Memory B cell (primary cell): ENCODE data around the gene AFG1L.
"Not testable (repeated sequence)": the region's sequence is repeated elsewhere in the genome, so short reads cannot be mapped to it uniquely, and the experiment has no call there.

Experiments
- ATAC-seq: fragments of 150-1000 bp; cut with Tn5 transposase; 2 replicates; pipeline ENCODE4 v1.10.0; 2021; ENCODE audit warnings: low read depth, mild to moderate bottlenecking, moderate library complexity
- DNase-seq, 2 donors: peaks; one replicate each; pipeline ENCODE4 v3.0.0; 2022; ENCODE audit warnings: low spot score in 2 of 2
- H3K27ac Mint-ChIP-seq: one replicate; pipeline ENCODE4 v1.8.0; 2022; ENCODE audit warnings: mild to moderate bottlenecking, moderate library complexity, mixed read lengths
- H3K27me3 Mint-ChIP-seq: one replicate; pipeline ENCODE4 v1.8.0; 2022; ENCODE audit warnings: mixed read lengths
- H3K36me3 Mint-ChIP-seq: one replicate; pipeline ENCODE4 v1.8.0; 2022; ENCODE audit warnings: mild to moderate bottlenecking, mixed read lengths
- H3K4me1 Mint-ChIP-seq: one replicate; pipeline ENCODE4 v1.8.0; 2022; ENCODE audit warnings: mixed read lengths
- H3K4me3 Mint-ChIP-seq: one replicate; pipeline ENCODE4 v1.8.0; 2022; ENCODE audit warnings: mild to moderate bottlenecking, moderate library complexity, mixed read lengths
- H3K9me3 Mint-ChIP-seq: one replicate; pipeline ENCODE4 v1.8.0; 2022; ENCODE audit warnings: mixed read lengths

The AFG1L gene

DNA sequence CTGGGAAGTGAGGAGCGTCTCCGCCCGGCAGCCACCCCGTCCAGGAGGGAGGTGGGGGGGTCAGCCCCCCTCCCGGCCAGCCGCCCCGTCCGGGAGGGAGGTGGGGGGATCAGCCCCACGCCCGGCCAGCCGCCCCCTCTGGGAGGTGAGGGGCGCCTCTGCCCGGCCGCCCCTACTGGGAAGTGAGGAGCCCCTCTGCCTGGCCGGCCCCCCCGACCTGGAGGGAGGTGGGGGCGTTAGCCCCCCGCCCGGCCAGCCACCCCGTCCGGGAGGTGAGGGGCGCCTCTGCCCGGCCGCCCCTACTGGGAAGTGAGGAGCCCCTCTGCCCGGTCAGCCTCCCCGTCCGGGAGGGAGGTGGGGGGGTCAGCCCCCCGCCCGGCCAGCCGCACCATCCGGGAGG lies 24.9 kb upstream of the AFG1L start:
- H3K4me3 Mint-ChIP-seq, H3K9me3 Mint-ChIP-seq, H3K27ac Mint-ChIP-seq, H3K4me1 Mint-ChIP-seq, H3K36me3 Mint-ChIP-seq, DNase-seq, H3K27me3 Mint-ChIP-seq, ATAC-seq: not testable (repeated sequence)

DNA sequence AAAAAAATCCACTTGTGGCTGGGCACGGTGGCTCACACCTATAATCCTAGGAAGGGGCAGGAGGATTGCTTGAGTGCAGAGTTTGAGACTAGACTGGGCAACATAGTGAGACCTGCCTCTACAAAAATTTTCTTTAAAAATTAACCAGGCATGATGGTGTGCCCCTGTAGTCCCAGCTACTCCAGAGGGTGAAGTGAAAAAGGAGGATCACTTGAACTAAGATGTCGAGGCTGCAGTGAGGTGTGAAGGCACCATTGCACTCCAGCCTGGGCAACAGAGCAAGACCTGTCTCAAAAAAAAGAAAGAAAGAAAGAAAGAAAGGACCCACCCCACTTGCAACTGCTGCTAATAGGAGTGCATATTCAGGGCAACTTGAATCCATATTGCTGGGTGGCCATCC lies 20.3 kb upstream of the AFG1L start:
- H3K27me3 Mint-ChIP-seq, result no peaks in the 10 kb centered on the region
- no peak overlapping the region for H3K4me3 Mint-ChIP-seq
- H3K4me1 Mint-ChIP-seq, result peaks cover 4% of the 10 kb centered on the region
- no peaks in the 10 kb centered on the region for H3K36me3 Mint-ChIP-seq
- ATAC-seq (no peak), DNase-seq (no peak)
- H3K9me3 Mint-ChIP-seq, result no peaks in the 10 kb centered on the region
- H3K27ac Mint-ChIP-seq, result no peak overlapping the region

DNA sequence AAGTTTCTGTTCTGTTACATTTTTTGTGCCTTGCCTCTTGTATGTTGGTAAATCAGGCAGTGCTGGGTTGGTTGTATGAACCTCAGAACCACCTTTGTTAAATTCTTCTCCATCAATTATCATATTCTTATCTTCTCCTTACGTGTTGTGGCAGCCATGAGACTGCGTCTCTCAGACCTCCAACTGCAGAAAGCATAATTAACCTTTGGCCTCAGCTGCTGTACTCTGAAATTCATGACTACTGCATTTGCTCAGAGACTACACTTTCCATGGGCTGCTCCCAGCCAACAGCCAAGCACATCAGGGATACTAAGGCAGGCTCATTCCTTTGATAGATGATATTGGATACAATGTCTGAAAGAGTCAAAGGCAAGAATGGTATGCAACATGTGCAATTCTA lies 18.9 kb upstream of the AFG1L start:
- DNase-seq (no peak), ATAC-seq (no peak)
- Mint-ChIP-seq H3K4me3 (no peak overlapping the region), H3K4me1 (peaks cover 11% of the 10 kb centered on the region), H3K27me3 (no peaks in the 10 kb centered on the region), H3K9me3 (no peaks in the 10 kb centered on the region), H3K27ac (no peak overlapping the region), H3K36me3 (no peaks in the 10 kb centered on the region)

DNA sequence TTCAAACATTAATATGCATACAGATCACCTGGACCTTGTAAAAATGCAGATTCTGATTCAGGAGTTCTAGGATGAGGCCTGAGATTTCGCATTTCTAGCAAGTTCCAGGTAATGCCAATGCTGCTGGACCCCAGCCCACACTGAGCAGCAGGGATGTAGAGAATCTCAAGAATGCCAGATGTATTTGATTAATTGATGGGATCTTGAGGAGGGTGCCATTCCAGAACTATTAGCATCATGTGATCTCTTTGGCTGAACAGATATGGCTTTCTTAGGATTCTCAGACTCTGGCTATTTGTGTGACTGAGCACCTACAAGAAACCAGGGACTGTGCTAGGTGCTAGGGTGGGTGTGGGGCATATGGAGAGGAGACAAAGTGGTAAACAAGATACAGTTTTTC lies 17.6 kb upstream of the AFG1L start:
- Mint-ChIP-seq H3K27me3 (no peaks in the 10 kb centered on the region), H3K27ac (no peak overlapping the region), H3K36me3 (no peaks in the 10 kb centered on the region), H3K9me3 (no peaks in the 10 kb centered on the region), H3K4me3 (no peak overlapping the region), H3K4me1 (peaks cover 11% of the 10 kb centered on the region)
- DNase-seq (no peak), ATAC-seq (no peak)

DNA sequence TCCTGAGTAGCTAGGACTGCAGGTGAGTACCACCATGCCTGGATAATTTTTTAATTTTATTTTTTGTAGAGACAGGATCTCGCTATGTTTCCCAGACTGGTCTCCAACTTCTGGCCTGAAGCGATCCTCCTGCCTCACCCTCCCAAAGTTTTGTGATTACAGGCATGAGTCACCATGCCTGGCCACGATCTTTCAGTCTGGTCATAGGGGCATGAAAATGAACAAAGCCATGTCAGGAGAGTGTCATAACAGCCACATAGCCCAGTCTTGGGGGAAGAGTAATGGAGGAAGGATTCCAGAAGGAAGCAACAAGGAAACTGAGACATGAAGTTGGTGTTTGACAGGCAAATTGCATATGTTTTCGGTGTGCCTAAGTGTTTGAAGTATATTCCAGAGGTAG lies 17.0 kb upstream of the AFG1L start:
- Mint-ChIP-seq H3K9me3 (no peaks in the 10 kb centered on the region), H3K4me1 (peaks cover 11% of the 10 kb centered on the region), H3K4me3 (no peak overlapping the region), H3K36me3 (no peaks in the 10 kb centered on the region), H3K27ac (no peak overlapping the region), H3K27me3 (no peaks in the 10 kb centered on the region)
- ATAC-seq (no peak), DNase-seq (no peak)

DNA sequence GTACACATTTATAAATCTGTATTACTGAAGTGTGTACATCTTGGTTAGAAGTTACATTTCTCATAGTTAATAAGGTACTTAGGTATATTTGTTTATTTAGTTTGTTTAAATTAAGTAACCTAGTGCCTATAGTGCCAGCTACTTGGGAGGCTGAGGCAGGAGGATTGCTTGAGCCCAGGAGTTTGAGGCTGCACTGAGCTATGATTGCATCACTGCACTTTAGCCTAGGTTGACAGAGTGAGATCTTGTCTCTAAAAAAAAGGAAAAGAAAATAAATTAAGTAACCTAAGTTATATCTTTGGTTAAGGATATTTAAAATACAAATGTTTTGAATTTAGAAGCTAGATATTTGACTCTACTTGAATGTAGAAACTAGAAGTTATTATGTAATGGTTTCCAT lies 9.5 kb upstream of the AFG1L start:
- H3K4me1 Mint-ChIP-seq, result peaks cover 9% of the 10 kb centered on the region
- no peak overlapping the region for H3K4me3 Mint-ChIP-seq
- no peaks in the 10 kb centered on the region for H3K9me3 Mint-ChIP-seq
- no peaks in the 10 kb centered on the region for H3K36me3 Mint-ChIP-seq
- H3K27ac Mint-ChIP-seq, result no peak overlapping the region
- ATAC-seq, result no peak
- no peak for DNase-seq
- H3K27me3 Mint-ChIP-seq, result no peaks in the 10 kb centered on the region

DNA sequence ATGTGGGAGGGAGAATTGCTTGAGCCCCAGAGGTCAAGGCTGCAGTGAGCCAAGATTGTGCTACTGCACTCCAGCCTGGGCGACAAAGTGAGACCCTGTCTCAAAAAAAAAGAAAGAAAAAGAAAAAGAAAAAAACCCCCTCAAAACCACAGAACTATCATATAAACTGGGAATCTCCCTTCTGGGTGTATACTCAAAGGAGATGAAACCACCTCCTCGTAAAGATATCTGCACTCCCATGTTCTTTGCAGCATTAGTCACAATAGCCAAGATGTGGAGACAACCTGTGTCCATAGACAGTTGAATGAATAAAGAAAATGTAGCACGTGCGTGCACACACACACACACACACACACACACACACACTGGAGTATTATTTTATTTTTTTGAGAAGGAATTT lies 8.5 kb upstream of the AFG1L start:
- no peak overlapping the region for H3K27ac Mint-ChIP-seq
- no peak overlapping the region for H3K4me3 Mint-ChIP-seq
- ATAC-seq (no peak), DNase-seq (no peak)
- H3K4me1 Mint-ChIP-seq, result peaks cover 7% of the 10 kb centered on the region
- no peaks in the 10 kb centered on the region for H3K36me3 Mint-ChIP-seq
- no peaks in the 10 kb centered on the region for H3K9me3 Mint-ChIP-seq
- no peaks in the 10 kb centered on the region for H3K27me3 Mint-ChIP-seq

DNA sequence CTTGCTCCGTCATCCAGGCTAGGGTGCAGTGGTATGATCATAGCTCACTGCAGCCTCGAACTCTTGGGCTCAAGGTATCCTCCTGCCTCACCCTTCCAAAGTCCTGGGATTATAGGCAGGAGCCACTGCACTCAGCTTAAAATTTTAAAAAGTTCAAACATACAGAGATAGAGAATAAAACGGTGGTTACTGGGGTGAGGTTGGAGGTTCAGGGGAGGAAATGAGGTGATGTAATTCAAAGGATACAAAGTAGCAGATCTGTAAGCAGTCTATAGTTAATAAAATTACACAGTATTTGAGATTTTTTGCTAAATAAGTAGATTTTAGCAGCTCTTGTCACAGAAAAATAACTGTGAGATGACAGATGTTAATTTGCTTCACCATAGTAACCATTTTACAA lies 7.5 kb upstream of the AFG1L start:
- Mint-ChIP-seq H3K27me3 (no peaks in the 10 kb centered on the region), H3K36me3 (no peaks in the 10 kb centered on the region), H3K9me3 (no peaks in the 10 kb centered on the region), H3K27ac (no peak overlapping the region), H3K4me1 (peaks cover 7% of the 10 kb centered on the region), H3K4me3 (no peak overlapping the region)
- no peak for ATAC-seq
- DNase-seq, result no peak

DNA sequence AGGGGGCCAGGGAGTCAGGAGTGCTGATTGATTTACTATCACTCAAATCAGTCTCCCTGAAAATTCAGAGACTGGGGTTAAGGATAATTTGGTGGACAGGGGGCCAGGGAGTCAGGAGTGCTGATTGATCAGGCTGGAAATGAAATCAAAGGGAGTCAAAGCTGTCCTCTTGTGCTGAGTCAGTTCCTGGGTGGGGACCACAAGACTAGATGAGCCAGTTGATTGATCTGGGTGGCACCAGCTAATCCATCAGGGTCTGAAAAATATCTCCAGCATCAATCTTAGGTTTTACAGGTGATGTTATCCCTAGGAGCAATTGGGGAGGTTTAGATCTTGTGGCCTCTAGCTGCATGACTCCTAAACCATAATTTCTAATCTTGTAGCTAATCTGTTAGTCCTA lies 6.1 kb upstream of the AFG1L start:
- Mint-ChIP-seq H3K4me3 (no peak overlapping the region), H3K27ac (peak overlapping the region; percentile 51), H3K36me3 (no peaks in the 10 kb centered on the region), H3K27me3 (no peaks in the 10 kb centered on the region), H3K9me3 (no peaks in the 10 kb centered on the region), H3K4me1 (peaks cover 7% of the 10 kb centered on the region)
- DNase-seq (no peak), ATAC-seq (no peak)

DNA sequence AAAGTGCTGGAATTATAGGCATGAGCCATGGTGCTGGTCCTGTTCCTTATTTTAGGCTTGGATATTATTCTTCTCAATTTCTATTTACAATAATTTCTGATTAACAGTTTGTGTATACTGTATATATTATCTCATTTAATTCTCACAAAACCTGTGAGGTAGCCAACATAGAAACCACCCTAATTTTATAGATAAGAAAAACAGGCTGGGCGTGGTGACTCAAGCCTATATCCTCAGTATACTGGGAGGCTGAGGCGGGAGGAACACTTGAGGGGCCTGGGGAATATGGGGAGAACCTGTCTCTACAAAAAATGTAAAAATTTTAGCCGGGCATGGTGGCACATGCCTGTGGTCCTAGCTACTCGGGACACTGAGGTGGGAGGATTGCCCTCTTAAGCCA lies 3.8 kb upstream of the AFG1L start:
- no peak overlapping the region for H3K27ac Mint-ChIP-seq
- H3K27me3 Mint-ChIP-seq, result no peaks in the 10 kb centered on the region
- peaks cover 1% of the 10 kb centered on the region for H3K36me3 Mint-ChIP-seq
- no peaks in the 10 kb centered on the region for H3K9me3 Mint-ChIP-seq
- DNase-seq (no peak), ATAC-seq (no peak)
- no peak overlapping the region for H3K4me3 Mint-ChIP-seq
- H3K4me1 Mint-ChIP-seq, result peaks cover 13% of the 10 kb centered on the region

DNA sequence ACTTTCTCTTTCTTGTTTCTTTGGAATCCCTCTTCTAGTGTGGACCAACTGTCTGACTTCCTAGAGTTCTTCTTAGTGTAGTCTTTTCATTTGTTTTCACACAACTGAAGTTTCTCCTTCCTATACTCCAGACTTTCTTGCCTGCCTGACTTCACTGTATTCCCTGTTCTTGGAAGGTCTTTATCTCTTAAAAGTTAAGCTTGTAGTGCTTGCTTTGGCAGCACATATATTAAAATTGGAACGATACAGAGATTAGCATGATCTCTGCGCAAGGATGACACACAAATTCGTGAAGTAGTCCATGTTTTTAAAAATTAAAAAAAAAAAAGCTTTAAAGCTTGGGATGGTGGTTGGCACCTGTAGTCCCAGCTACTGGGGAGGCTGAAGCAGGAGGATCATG lies 2.3 kb upstream of the AFG1L start:
- not testable (repeated sequence) for DNase-seq, H3K27me3 Mint-ChIP-seq, H3K36me3 Mint-ChIP-seq, H3K9me3 Mint-ChIP-seq, H3K4me3 Mint-ChIP-seq, ATAC-seq
- Mint-ChIP-seq H3K27ac (peak overlapping the region; percentile 46), H3K4me1 (peaks cover 13% of the 10 kb centered on the region)

DNA sequence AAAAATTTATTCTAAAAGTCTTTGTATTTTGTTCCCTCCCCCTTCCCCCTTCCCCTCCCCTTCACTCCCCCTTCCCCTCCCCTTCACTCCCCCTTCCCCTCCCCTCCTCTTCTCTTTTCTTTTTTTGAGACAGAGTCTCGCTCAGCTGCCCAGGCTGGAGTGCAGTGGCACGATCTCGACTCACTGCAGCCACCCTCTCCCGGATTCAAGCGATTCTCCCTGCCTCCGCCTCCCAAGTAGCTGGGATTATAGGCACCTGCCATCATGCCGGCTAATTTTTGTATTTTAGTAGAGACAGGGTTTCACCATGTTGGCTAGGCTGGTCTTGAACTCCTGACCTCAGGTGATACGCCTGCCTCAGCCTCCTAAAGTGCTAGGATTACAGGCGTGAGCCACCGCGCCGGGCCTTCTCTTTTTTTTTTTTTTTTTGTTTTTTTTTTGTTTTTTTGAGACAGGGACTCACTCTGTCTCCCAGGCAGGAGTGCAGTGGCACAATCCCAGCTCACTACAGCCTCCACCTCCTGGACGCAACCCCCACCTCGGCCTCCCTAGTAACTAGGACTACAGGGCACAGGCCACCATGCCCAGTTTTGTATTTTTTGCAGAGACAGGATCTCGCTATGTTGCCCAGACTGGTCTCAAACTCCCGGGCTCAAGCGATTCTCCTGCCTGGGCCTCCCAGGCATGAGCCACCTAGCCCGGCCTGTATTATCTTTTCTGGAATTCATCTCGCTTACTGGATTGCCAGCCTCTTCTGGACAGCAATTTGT lies 1.1 kb upstream of the AFG1L start:
- H3K4me1 Mint-ChIP-seq, result peaks cover 16% of the 10 kb centered on the region
- H3K4me3 Mint-ChIP-seq, result peak overlapping the region; percentile 94
- DNase-seq (no peak), ATAC-seq (no peak)
- peak overlapping the region; percentile 98 for H3K27ac Mint-ChIP-seq
- peaks cover 1% of the 10 kb centered on the region for H3K36me3 Mint-ChIP-seq
- no peaks in the 10 kb centered on the region for H3K9me3 Mint-ChIP-seq
- no peaks in the 10 kb centered on the region for H3K27me3 Mint-ChIP-seq

DNA sequence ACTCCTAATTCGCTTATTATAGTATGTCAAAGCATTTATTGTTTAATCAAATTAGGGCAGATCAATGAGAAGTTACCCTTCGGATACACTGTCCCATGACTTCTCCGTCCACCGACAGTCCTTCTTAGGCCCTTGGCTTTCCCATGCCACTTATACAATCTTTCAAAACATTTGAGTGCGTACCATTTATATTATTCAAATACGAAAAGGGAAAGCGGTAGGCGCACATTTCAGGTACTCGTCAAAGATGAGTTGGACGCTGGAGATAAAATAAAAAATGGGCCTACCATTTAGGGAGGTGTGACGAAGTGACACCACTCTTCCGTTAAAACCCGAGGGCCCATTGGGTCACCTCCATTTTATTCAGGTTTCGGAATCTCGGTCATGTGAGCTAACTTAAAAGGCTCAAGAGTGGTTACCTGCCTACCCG lies 542 bp upstream of the AFG1L start:
- Mint-ChIP-seq H3K36me3 (peaks cover 1% of the 10 kb centered on the region), H3K9me3 (no peaks in the 10 kb centered on the region), H3K4me1 (peaks cover 17% of the 10 kb centered on the region), H3K27ac (peak overlapping the region; percentile 98), H3K27me3 (no peaks in the 10 kb centered on the region), H3K4me3 (peak overlapping the region; percentile 94)
- DNase-seq (no peak), ATAC-seq (peak; percentile 49)

DNA sequence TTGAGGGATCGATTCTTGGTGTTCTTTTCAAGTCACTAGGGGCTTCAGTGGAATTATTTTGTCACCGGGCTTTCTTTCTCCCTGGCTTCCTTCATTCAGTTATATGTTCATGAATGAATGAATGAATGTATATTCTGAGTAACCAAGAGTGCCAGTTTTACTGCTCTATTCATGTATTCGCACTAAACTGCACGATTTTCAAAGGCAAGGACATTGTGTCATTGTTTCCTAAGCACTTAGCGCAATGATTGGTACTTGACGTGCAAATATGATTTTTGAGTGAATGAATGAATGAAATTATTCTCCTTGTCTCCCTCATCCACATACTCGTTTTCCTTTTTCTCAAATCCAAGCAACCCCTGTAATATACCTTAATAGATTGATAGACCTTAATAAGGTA lies 822 bp downstream of the AFG1L start:
- H3K36me3 Mint-ChIP-seq, result peaks cover 1% of the 10 kb centered on the region
- H3K4me3 Mint-ChIP-seq, result peak overlapping the region; percentile 94
- DNase-seq, result no peak
- H3K27ac Mint-ChIP-seq, result peak overlapping the region; percentile 98
- no peak for ATAC-seq
- H3K9me3 Mint-ChIP-seq, result no peaks in the 10 kb centered on the region
- peaks cover 18% of the 10 kb centered on the region for H3K4me1 Mint-ChIP-seq
- H3K27me3 Mint-ChIP-seq, result no peaks in the 10 kb centered on the region

DNA sequence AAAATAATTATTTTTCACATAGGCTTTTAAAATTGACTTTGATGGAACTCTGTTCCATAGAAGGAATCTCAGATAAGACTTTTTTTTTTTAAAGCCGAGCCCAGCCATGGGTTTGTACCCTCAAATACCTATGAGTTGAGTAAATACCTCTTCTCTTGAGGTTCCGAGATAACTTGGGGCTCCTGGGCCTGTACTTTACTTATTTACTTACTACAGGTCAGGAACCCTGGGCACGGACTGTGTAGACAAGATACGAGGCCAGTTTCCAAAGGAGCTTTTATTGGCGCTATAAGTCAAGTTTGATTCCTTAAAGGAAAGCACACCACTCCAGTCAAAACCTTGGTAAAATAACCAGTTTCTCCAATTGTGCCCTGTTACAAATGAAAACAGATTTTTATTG lies 7.5 kb downstream of the AFG1L start:
- DNase-seq (no peak), ATAC-seq (no peak)
- H3K4me1 Mint-ChIP-seq, result peaks cover 13% of the 10 kb centered on the region
- H3K9me3 Mint-ChIP-seq, result no peaks in the 10 kb centered on the region
- no peak overlapping the region for H3K4me3 Mint-ChIP-seq
- H3K27me3 Mint-ChIP-seq, result no peaks in the 10 kb centered on the region
- H3K27ac Mint-ChIP-seq, result no peak overlapping the region
- peaks cover 4% of the 10 kb centered on the region for H3K36me3 Mint-ChIP-seq
